Measurements from ENCODE around the gene TMC1.

DNA sequence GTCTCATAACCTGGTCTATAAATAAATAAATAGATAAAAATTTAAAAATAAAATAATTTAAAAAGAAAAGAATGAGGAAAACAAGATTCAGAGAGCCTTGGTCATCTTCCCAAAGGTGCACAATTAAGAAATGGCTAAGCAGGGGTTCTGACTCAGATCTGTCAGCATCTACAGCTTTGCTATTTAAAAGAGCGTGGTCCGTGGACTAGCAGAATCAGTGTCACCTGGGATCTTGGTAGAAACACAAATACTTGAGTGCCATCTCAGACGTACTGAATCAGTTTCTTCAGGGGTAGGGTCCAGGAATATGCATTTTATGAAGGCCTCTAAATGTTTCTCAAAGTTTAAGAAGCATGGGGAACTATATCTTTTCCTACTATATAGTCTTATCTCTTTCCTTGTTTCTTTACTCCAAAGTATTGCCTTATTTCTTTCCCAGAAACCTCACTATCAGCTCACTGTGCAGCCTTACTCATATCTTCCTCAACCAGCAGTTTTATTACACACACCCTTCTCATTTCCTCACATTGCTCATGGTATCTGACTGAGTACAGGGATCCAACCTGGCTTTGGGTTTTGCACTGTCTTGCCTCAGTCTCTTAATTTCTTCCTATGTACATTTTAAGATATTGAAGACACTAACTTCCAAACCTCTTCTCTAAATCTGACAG lies 58.6 kb downstream of the TMC1 start:
- TF ChIP-seq POLR2A (IDR thresholded peaks at IDR 0.05; ENCODE audit: low read depth, low read length) (no peak), POLR2AphosphoS5 (IDR thresholded peaks at IDR 0.05; ENCODE audit: low read depth, low read length) (no peak), TAF1 (IDR thresholded peaks at IDR 0.05; ENCODE audit: borderline replicate concordance, low read depth, low read length) (no peak)

Data from GM12892 (cell line).